IPS-18c (cell line): ENCODE results near the gene PRKG1.
"Not testable (repeated sequence)": the region's sequence is repeated elsewhere in the genome, so short reads cannot be mapped to it uniquely, and the experiment has no call there.

Experiments
- H3K4me3 ChIP-seq: 2 replicates; pipeline ENCODE4 v1.7.0; 2013; ENCODE audit warnings: low read depth, mild to moderate bottlenecking, low read length, moderate library complexity; ENCODE audit not compliant: insufficient read depth
- H3K9me3 ChIP-seq: one replicate; pipeline ENCODE4 v1.6.1; 2013; ENCODE audit warnings: mild to moderate bottlenecking, low read length, moderate library complexity; ENCODE audit not compliant: control insufficient read depth, insufficient read depth

The PRKG1 gene

GRCh38 chr10:51707392-51707791 is 633.1 kb downstream of the PRKG1 start:
- Histone ChIP-seq H3K4me3 (no peak overlapping the region), H3K9me3 (no peaks in the 10 kb centered on the region)

DNA sequence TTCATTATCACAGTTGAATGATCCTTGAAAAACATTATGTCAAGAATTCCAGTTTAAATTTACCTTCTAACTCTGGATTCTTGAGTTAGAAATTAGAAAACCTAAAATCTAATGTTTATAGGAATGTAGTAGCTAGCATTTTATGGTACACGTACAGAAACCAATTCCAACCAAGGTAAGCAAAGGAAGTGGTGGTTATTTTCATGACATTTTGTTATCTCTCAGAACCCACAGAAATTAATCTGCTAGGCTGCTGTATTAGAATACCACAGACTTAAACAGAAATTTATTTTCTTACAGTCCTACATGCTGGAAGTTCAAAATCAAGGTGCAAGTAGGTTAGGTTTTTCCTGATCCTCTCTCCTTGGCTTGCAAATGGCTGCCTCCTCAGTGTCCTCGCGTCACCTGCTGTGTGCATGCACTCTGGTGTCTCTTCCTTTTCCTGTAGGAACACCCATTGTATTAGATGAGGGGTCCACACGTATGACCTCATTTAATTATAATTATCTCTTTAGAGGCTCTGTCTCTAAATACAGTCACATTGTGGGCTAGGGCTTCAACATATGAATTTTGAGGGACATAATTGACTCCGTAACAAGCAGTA is 633.6 kb downstream of the PRKG1 start:
- H3K4me3 ChIP-seq, result no peak overlapping the region
- no peaks in the 10 kb centered on the region for H3K9me3 ChIP-seq

DNA sequence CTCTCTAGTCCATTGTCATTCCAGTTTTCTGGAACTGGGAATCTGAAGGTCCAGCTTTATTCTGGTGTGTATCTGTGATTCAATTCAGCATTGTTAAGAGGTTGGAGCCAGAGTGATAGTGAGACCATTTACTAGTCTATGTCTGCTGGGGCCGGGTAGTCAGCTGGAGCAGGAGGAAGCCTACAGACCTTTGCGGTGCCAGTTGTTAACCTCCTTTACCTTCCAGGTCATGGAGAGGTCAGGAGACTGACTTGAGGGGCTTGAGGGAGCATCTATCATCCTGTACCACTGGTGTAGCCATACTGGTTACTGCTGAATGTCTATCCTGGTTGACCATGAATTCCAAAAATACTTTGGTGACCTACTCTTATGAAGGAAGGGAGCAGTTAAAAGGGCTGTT is 634.3 kb downstream of the PRKG1 start:
- H3K4me3 ChIP-seq, result no peak overlapping the region
- no peaks in the 10 kb centered on the region for H3K9me3 ChIP-seq

DNA sequence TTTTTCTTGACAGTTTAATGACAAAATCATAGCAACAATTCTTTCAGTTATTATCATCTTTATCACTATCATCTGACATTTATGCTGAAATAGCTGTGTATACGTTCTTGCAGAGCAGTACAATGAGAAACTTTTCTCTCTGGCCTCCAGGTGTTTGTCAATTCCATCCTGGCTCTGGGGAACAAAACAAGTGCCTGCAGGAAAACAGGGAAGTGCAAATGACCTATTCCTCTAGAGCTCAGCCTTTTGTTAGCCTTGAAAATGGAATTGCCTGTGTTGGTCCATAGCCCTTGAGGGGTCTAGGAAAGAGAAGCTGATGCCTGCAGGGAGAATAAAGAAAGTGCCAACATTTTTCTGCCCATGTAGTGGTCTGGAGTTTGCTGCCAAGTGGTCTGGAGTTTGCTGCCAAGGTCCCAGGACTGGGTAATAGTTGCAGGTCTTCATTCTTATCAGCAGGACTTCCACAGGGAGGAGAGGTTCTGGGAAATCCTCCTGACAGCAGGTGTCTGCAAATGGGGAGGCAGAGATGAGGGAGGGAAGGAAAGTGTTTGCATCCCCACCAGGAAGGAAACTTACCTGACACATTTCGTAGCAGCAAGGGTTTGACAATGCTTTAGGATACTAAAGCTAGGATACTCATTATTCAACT is 635.2 kb downstream of the PRKG1 start:
- no peaks in the 10 kb centered on the region for H3K9me3 ChIP-seq
- H3K4me3 ChIP-seq, result no peak overlapping the region

GRCh38 chr10:51711519-51711891 is 637.2 kb downstream of the PRKG1 start:
- no peaks in the 10 kb centered on the region for H3K9me3 ChIP-seq
- H3K4me3 ChIP-seq, result no peak overlapping the region

GRCh38 chr10:51716981-51717380 is 642.7 kb downstream of the PRKG1 start:
- Histone ChIP-seq H3K9me3 (no peaks in the 10 kb centered on the region), H3K4me3 (no peak overlapping the region)

DNA sequence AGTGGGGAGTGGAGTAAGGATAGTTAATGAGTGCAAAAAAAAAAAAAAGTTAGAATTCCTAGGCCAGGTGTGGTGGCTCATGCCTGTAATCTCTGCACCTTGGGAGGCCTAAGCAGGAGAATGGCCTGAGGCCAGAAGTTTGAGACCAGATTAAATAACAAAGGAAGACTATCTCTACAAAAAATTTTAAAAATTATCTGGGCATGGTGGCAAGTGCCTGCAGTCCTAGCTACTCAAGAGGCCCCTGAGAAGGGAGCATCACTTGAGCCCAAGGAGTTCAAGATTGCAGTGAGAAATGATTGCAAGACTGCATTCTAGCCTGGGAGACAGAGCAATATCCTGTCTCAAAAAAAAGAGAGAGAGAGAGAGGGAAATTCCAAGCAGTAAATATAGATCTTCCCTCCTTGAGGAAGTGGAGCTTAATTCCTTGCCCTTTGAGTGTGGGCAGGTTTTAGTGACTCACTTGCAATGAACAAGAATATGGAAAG is 644.6 kb downstream of the PRKG1 start:
- H3K9me3 ChIP-seq, result no peaks in the 10 kb centered on the region
- H3K4me3 ChIP-seq, result no peak overlapping the region

- H3K9me3 ChIP-seq, result no peaks in the 10 kb centered on the region
Observed at GRCh38 chr10:51724038-51724437, 649.8 kb downstream of the PRKG1 start.

GRCh38 chr10:51729822-51730555 is 655.7 kb downstream of the PRKG1 start:
- Histone ChIP-seq H3K4me3 (no peak overlapping the region), H3K9me3 (no peaks in the 10 kb centered on the region)

More at GRCh38 chr10:51724038-51724437, 649.8 kb downstream of the PRKG1 start:
- no peak overlapping the region for H3K4me3 ChIP-seq

GRCh38 chr10:51733057-51733456 is 658.8 kb downstream of the PRKG1 start:
- H3K4me3 ChIP-seq, result no peak overlapping the region
- no peaks in the 10 kb centered on the region for H3K9me3 ChIP-seq

GRCh38 chr10:51743146-51743545 is 668.9 kb downstream of the PRKG1 start:
- H3K4me3 ChIP-seq, result no peak overlapping the region
- no peaks in the 10 kb centered on the region for H3K9me3 ChIP-seq

GRCh38 chr10:51744235-51745000 is 670.1 kb downstream of the PRKG1 start:
- Histone ChIP-seq H3K4me3 (no peak overlapping the region), H3K9me3 (no peaks in the 10 kb centered on the region)

GRCh38 chr10:51745397-51745796 is 671.1 kb downstream of the PRKG1 start:
- Histone ChIP-seq H3K9me3 (no peaks in the 10 kb centered on the region), H3K4me3 (no peak overlapping the region)

GRCh38 chr10:51747216-51747615 is 672.9 kb downstream of the PRKG1 start:
- Histone ChIP-seq H3K9me3 (no peaks in the 10 kb centered on the region), H3K4me3 (no peak overlapping the region)

- Histone ChIP-seq H3K9me3 (no peaks in the 10 kb centered on the region), H3K4me3 (no peak overlapping the region)
Observed at GRCh38 chr10:51748959-51749358, 674.7 kb downstream of the PRKG1 start.

DNA sequence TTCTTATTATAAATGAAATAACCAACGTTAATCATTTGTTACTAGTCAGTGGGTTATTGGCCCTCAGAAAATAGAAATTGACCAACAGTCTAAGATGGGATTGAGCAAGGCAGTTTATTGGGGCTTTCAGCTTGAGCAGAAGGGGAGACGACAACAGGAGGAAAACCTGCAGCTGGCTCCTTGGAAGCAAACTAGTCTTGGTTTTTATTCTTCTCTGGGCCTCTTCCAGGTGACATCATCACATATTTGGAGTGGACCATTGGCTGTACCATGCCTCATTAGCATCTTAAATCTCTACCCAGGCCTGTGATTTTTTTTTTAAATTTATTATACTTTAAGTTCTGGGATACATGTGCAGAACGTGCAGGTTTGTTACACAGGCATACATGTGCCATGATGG is 684.1 kb downstream of the PRKG1 start:
- Histone ChIP-seq H3K4me3 (no peak overlapping the region), H3K9me3 (no peaks in the 10 kb centered on the region)

DNA sequence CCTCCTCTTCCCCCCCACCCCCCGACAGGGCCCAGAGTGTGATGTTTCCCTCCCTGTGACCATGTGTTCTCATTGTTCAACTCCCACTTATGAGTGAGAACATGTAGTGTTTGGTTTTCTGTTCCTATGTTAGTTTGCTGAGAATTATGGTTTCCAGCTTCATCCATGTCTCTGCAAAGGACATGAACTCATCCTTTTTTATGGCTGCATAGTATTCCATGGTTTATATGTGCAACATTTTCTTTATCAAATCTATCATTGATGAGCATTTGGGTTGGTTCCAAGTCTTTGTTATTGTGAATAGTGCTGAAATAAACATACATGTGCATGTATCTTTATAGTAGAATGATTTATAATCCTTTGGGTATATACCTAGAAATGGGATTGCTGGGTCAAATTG is 684.6 kb downstream of the PRKG1 start:
- not testable (repeated sequence) for H3K4me3 ChIP-seq, H3K9me3 ChIP-seq
